Left ventricle myocardium superior (tissue), 1 donor: ENCODE results near the gene DOCK9. TPM values are rescaled to one million over a fixed set of nuclear protein-coding genes. Genes with fewer than 3 reads are reported as not detected.
"Not testable (repeated sequence)": the region's sequence is repeated elsewhere in the genome, so short reads cannot be mapped to it uniquely, and the experiment has no call there.

Experiments
- ATAC-seq: fragments of 200-7000 bp; cut with Tn5 transposase; one replicate; pipeline ENCODE4 v1.9.1; 2020; ENCODE audit warnings: mild to moderate bottlenecking, moderate library complexity
- DNase-seq: peaks from one replicate; pipeline ENCODE4 v3.0.0-alpha.2; 2020
- intact Hi-C: fragments of 100-400 bp; cut with micrococcal nuclease; formaldehyde crosslinking; loops from one replicate; pipeline ENCODE4 v1.11.0; 2022
- total RNA-seq: library from RNA; stranded (reverse); fragmentation: NEBNext Ultra II Directional; extraction: Animal tissue kit (Norgen Biotek cat#: 25700); gene quantifications from one replicate; pipeline ENCODE4 v1.2.1, GENCODE V29; 2021
- donor health status: DM: no; HTN: yes; CAD: no; lungs with severe emphysema.

DOCK9 gene
- total RNA-seq, 1 donor from 2014 or later: 39.6 TPM

GRCh38 chr13:98896083-98896867 lies 81.6 kb downstream of the DOCK9 start:
- ATAC-seq: no peak
- intact Hi-C loops: no loop called here
- DNase-seq: no peak

GRCh38 chr13:98894814-98895213 lies 83.0 kb downstream of the DOCK9 start:
- DNase-seq, intact Hi-C loops, ATAC-seq: not testable (repeated sequence)

- no peak for DNase-seq
- ATAC-seq: no peak
- intact Hi-C loops: no loop called here
These were observed 84.5 kb downstream of the DOCK9 start for GRCh38 chr13:98893371-98893770.

GRCh38 chr13:98892821-98893220 lies 85.0 kb downstream of the DOCK9 start:
- DNase-seq (no peak), ATAC-seq (no peak)
- intact Hi-C loops: no loop called here

GRCh38 chr13:98892077-98892476 lies 85.8 kb downstream of the DOCK9 start:
- no peak for ATAC-seq
- DNase-seq: no peak
- intact Hi-C loops: no loop called here

- intact Hi-C loops: no loop called here
- no peak for DNase-seq
- no peak for ATAC-seq
These were observed 86.9 kb downstream of the DOCK9 start for GRCh38 chr13:98890925-98891324.

- intact Hi-C loops: no loop called here
- peak; percentile 76 for ATAC-seq
- no peak for DNase-seq
These were observed 87.7 kb downstream of the DOCK9 start for GRCh38 chr13:98890186-98890585.

- ATAC-seq (no peak), DNase-seq (no peak)
- intact Hi-C loops: no loop called here
These were observed 88.3 kb downstream of the DOCK9 start for GRCh38 chr13:98889419-98890085.

- ATAC-seq (peak; percentile 57), DNase-seq (no peak)
- intact Hi-C loops: no loop called here
These were observed 89.0 kb downstream of the DOCK9 start for GRCh38 chr13:98888890-98889279.

- DNase-seq (no peak), ATAC-seq (no peak)
- intact Hi-C loops: no loop called here
These were observed 89.5 kb downstream of the DOCK9 start for GRCh38 chr13:98888222-98888889.

GRCh38 chr13:98886587-98887230 lies 91.2 kb downstream of the DOCK9 start:
- DNase-seq (no peak), ATAC-seq (no peak)
- intact Hi-C loops: no loop called here

- intact Hi-C loops: no loop called here
- no peak for ATAC-seq
- DNase-seq: no peak
These were observed 92.3 kb downstream of the DOCK9 start for GRCh38 chr13:98885600-98885999.

GRCh38 chr13:98883998-98884397 lies 93.9 kb downstream of the DOCK9 start:
- ATAC-seq: no peak
- intact Hi-C loops: no loop called here
- DNase-seq: no peak

GRCh38 chr13:98881390-98881789 lies 96.5 kb downstream of the DOCK9 start:
- ATAC-seq (no peak), DNase-seq (no peak)
- intact Hi-C loops: no loop called here

GRCh38 chr13:98880677-98881076 lies 97.2 kb downstream of the DOCK9 start:
- intact Hi-C loops: no loop called here
- ATAC-seq (no peak), DNase-seq (no peak)

GRCh38 chr13:98879957-98880356 lies 97.9 kb downstream of the DOCK9 start:
- intact Hi-C loops: no loop called here
- ATAC-seq: no peak
- no peak for DNase-seq

- ATAC-seq: no peak
- intact Hi-C loops: no loop called here
- DNase-seq: no peak
These were observed 98.7 kb downstream of the DOCK9 start for GRCh38 chr13:98879127-98879520.

- intact Hi-C loops: no loop called here
- DNase-seq: no peak
- peak; percentile 66 for ATAC-seq
These were observed 99.3 kb downstream of the DOCK9 start for GRCh38 chr13:98878486-98879126.

GRCh38 chr13:98877936-98878335 lies 99.9 kb downstream of the DOCK9 start:
- ATAC-seq (no peak), DNase-seq (no peak)
- intact Hi-C loops: no loop called here
